Trophoblast cell (in vitro differentiated cells and primary cell): ENCODE measurements around the gene SERGEF.

Experiments
- DNase-seq, 2 donors: peaks; one replicate each; pipeline ENCODE4 v3.0.0-alpha.2; 2016
- H2AFZ ChIP-seq: 2 replicates; pipeline ENCODE4 v1.6.1; 2013; ENCODE audit warnings: low read length, moderate library complexity, mild to moderate bottlenecking; ENCODE audit not compliant: insufficient read depth, poor library complexity
- H2AK5ac ChIP-seq: 2 replicates; pipeline ENCODE4 v1.6.1; 2013; ENCODE audit warnings: mild to moderate bottlenecking, low read length
- H2BK120ac ChIP-seq: 2 replicates; pipeline ENCODE4 v1.6.1; 2013; ENCODE audit warnings: low read length, mild to moderate bottlenecking, moderate library complexity; ENCODE audit not compliant: insufficient read depth, poor library complexity
- H2BK12ac ChIP-seq: 2 replicates; pipeline ENCODE4 v1.6.1; 2013; ENCODE audit warnings: mild to moderate bottlenecking, low read length, moderate library complexity
- H2BK5ac ChIP-seq: 2 replicates; pipeline ENCODE4 v1.6.1; 2013; ENCODE audit warnings: low read length, low read depth, moderate library complexity, mild to moderate bottlenecking; ENCODE audit not compliant: poor library complexity
- H3K14ac ChIP-seq: 2 replicates; pipeline ENCODE4 v1.6.1; 2013; ENCODE audit warnings: mild to moderate bottlenecking, low read length
- H3K18ac ChIP-seq: 2 replicates; pipeline ENCODE4 v1.6.1; 2013; ENCODE audit warnings: mild to moderate bottlenecking, low read length
- H3K23ac ChIP-seq: 2 replicates; pipeline ENCODE4 v1.6.1; 2013; ENCODE audit warnings: low read length
- H3K27ac ChIP-seq: 2 replicates; pipeline ENCODE4 v1.5.1; 2013; ENCODE audit warnings: low read depth, mild to moderate bottlenecking, inconsistent platforms, low read length, moderate library complexity
- H3K27me3 ChIP-seq: 2 replicates; pipeline ENCODE4 v1.6.1; 2013; ENCODE audit warnings: inconsistent platforms, mild to moderate bottlenecking, low read length, moderate library complexity; ENCODE audit not compliant: insufficient read depth
- H3K36me3 ChIP-seq, 2 experiments: 1 replicate in 1 of 2; 2 replicates in 1 of 2; pipeline ENCODE4 v1.6.1; 2013; ENCODE audit warnings: low read length in 2 of 2, mild to moderate bottlenecking in 2 of 2, moderate library complexity in 1 of 2; ENCODE audit not compliant: insufficient read depth in 2 of 2, control insufficient read depth in 1 of 2
- H3K4ac ChIP-seq: 2 replicates; pipeline ENCODE4 v1.6.1; 2013; ENCODE audit warnings: low read depth, mild to moderate bottlenecking, low read length, moderate library complexity
- H3K4me1 ChIP-seq, 2 experiments: 1 replicate in 1 of 2; 2 replicates in 1 of 2; pipeline ENCODE4 v1.6.1; 2013; ENCODE audit warnings: low read length in 2 of 2, mild to moderate bottlenecking in 2 of 2, moderate library complexity in 1 of 2; ENCODE audit not compliant: insufficient read depth in 2 of 2, control insufficient read depth in 1 of 2
- H3K4me2 ChIP-seq: 2 replicates; pipeline ENCODE4 v1.6.1; 2013; ENCODE audit warnings: inconsistent platforms, mild to moderate bottlenecking, low read length, moderate library complexity
- H3K4me3 ChIP-seq: 2 replicates; pipeline ENCODE4 v1.5.1; 2013; ENCODE audit warnings: mild to moderate bottlenecking, low read depth, low read length, inconsistent platforms
- H3K79me1 ChIP-seq: one replicate; pipeline ENCODE4 v1.6.1; 2013; ENCODE audit warnings: low read length
- H3K79me2 ChIP-seq: 2 replicates; pipeline ENCODE4 v1.6.1; 2013; ENCODE audit warnings: low read length, mild to moderate bottlenecking; ENCODE audit not compliant: control insufficient read depth, insufficient read depth, poor library complexity
- H3K9ac ChIP-seq: 2 replicates; pipeline ENCODE4 v1.6.1; 2013; ENCODE audit warnings: mild to moderate bottlenecking, low read length
- H3K9me3 ChIP-seq: 2 replicates; pipeline ENCODE4 v1.6.1; 2013; ENCODE audit warnings: low read depth, mild to moderate bottlenecking, control low read depth, inconsistent platforms, low read length; ENCODE audit not compliant: insufficient read depth
- H4K12ac ChIP-seq: 2 replicates; pipeline ENCODE4 v1.6.1; 2013; ENCODE audit warnings: low read depth, mild to moderate bottlenecking, low read length, moderate library complexity
- H4K8ac ChIP-seq: 2 replicates; pipeline ENCODE4 v1.6.1; 2013; ENCODE audit warnings: low read depth, mild to moderate bottlenecking, low read length, moderate library complexity
- H4K91ac ChIP-seq: one replicate; pipeline ENCODE4 v1.6.1; 2013; ENCODE audit warnings: low read depth, mild to moderate bottlenecking, low read length, moderate library complexity
- WGBS: extraction: QIAGEN DNeasy Blood & Tissue Kit; methylation state at CpG from one replicate; pipeline ENCODE4 v1.1.7; 2013; ENCODE audit warnings: missing lambda C conversion rate; ENCODE audit not compliant: insufficient read length, insufficient coverage; ENCODE audit errors: extremely low coverage; 5-methylcytosine and 5-hydroxymethylcytosine counted together

The SERGEF gene

GRCh38 chr11:18022419-18022818 lies 9.6 kb upstream of the SERGEF start:
- H3K36me3 ChIP-seq, result no peaks in the 10 kb centered on the region
- H4K91ac ChIP-seq, result no peak overlapping the region
- no peak overlapping the region for H3K27ac ChIP-seq
- no peak for DNase-seq
- no peak overlapping the region for H3K18ac ChIP-seq
- H4K8ac ChIP-seq, result no peak overlapping the region
- no peak overlapping the region for H3K23ac ChIP-seq
- no peak overlapping the region for H3K4ac ChIP-seq
- H3K4me1 ChIP-seq, result no peaks in the 10 kb centered on the region
- no peak overlapping the region for H2BK12ac ChIP-seq
- no peak overlapping the region for H4K12ac ChIP-seq
- no peaks in the 10 kb centered on the region for H3K9me3 ChIP-seq
- no peak overlapping the region for H2AFZ ChIP-seq
- H3K14ac ChIP-seq, result no peak overlapping the region
- H3K27me3 ChIP-seq, result no peaks in the 10 kb centered on the region
- H3K79me1 ChIP-seq, result no peaks in the 10 kb centered on the region
- H3K4me2 ChIP-seq, result no peak overlapping the region
- H3K9ac ChIP-seq, result no peak overlapping the region
- H3K79me2 ChIP-seq, result no peaks in the 10 kb centered on the region
- WGBS, result no CpG with 5 or more reads among the region's 1 CpG
- H2BK5ac ChIP-seq, result no peak overlapping the region
- H2BK120ac ChIP-seq, result no peak overlapping the region
- no peak overlapping the region for H3K4me3 ChIP-seq
- no peak overlapping the region for H2AK5ac ChIP-seq

- Histone ChIP-seq H3K4me3 (no peak overlapping the region), H3K79me1 (no peaks in the 10 kb centered on the region), H3K27ac (no peak overlapping the region), H3K23ac (no peak overlapping the region), H2BK5ac (no peak overlapping the region), H3K79me2 (no peaks in the 10 kb centered on the region), H3K9me3 (no peaks in the 10 kb centered on the region), H2AFZ (no peak overlapping the region), H2AK5ac (no peak overlapping the region), H4K12ac (no peak overlapping the region), H3K4me2 (no peak overlapping the region), H4K91ac (no peak overlapping the region), H2BK12ac (no peak overlapping the region), H2BK120ac (no peak overlapping the region), H3K4ac (no peak overlapping the region), H3K36me3 (no peaks in the 10 kb centered on the region), H3K18ac (no peak overlapping the region), H3K4me1 (no peaks in the 10 kb centered on the region), H3K9ac (no peak overlapping the region), H3K14ac (no peak overlapping the region), H3K27me3 (no peaks in the 10 kb centered on the region), H4K8ac (no peak overlapping the region)
- no peak for DNase-seq
These were observed 6.8 kb upstream of the SERGEF start for GRCh38 chr11:18019650-18020049.

- Histone ChIP-seq H2BK120ac (no peak overlapping the region), H4K12ac (no peak overlapping the region), H3K79me2 (no peaks in the 10 kb centered on the region), H2AK5ac (no peak overlapping the region), H3K9ac (no peak overlapping the region), H4K8ac (no peak overlapping the region), H4K91ac (no peak overlapping the region), H3K4ac (no peak overlapping the region), H3K14ac (no peak overlapping the region), H2AFZ (no peak overlapping the region), H3K36me3 (no peaks in the 10 kb centered on the region), H3K23ac (no peak overlapping the region), H3K79me1 (peaks cover 5% of the 10 kb centered on the region), H3K4me2 (no peak overlapping the region), H3K27me3 (peaks cover 2% of the 10 kb centered on the region), H3K4me1 (peaks cover 0 to 6% of the 10 kb centered on the region in 2 experiments), H3K9me3 (no peaks in the 10 kb centered on the region), H3K4me3 (no peak overlapping the region), H3K27ac (no peak overlapping the region), H2BK12ac (no peak overlapping the region), H3K18ac (no peak overlapping the region), H2BK5ac (no peak overlapping the region)
- no CpG with 5 or more reads among the region's 2 CpGs for WGBS
- no peak for DNase-seq
These were observed 3.9 kb upstream of the SERGEF start for GRCh38 chr11:18016789-18017188.

- Histone ChIP-seq H3K18ac (no peak overlapping the region), H3K14ac (no peak overlapping the region), H4K12ac (no peak overlapping the region), H2BK12ac (no peak overlapping the region), H3K4ac (no peak overlapping the region), H3K4me2 (no peak overlapping the region), H3K36me3 (no peaks in the 10 kb centered on the region), H3K79me1 (peaks cover 5% of the 10 kb centered on the region), H4K8ac (no peak overlapping the region), H3K9me3 (no peaks in the 10 kb centered on the region), H3K79me2 (no peaks in the 10 kb centered on the region), H2BK120ac (no peak overlapping the region), H3K27ac (no peak overlapping the region), H2AK5ac (no peak overlapping the region), H3K27me3 (peaks cover 2% of the 10 kb centered on the region), H2BK5ac (no peak overlapping the region), H3K4me3 (no peak overlapping the region), H4K91ac (no peak overlapping the region), H3K23ac (no peak overlapping the region), H3K9ac (no peak overlapping the region), H3K4me1 (peaks cover 0 to 9% of the 10 kb centered on the region in 2 experiments), H2AFZ (no peak overlapping the region)
- no peak for DNase-seq
These were observed 2.0 kb upstream of the SERGEF start for GRCh38 chr11:18014876-18015275.
